GM18868 (cell line): ENCODE measurements around the gene ADO.

Source experiments
- ATAC-seq: cut with Tn5 transposase; IDR thresholded peaks from one replicate; pipeline ENCODE4 v1.9.1; 2021; ENCODE audit warnings: mild to moderate bottlenecking, moderate library complexity; ENCODE audit not compliant: unreplicated experiment

ADO gene

DNA sequence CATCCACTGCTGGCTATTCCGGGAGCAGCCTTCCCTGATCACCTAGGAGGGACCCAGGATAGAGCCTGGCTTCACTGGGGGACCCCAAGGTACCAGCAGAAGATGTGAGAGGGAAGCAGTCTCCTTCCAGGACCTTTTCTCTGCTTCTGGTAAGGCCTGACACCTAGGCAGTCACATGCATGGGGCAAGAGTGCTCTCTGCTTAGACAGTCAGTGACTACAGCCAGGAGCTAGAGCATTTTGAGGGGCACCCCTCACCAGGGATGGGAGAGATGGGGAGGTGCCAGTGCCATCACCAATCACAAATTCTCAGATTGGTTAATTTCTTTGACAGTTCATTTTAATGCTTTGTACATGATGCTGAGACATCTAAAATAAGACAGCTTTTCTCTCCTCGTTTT, 13.9 kb upstream of the ADO start:
- no peak for ATAC-seq

DNA sequence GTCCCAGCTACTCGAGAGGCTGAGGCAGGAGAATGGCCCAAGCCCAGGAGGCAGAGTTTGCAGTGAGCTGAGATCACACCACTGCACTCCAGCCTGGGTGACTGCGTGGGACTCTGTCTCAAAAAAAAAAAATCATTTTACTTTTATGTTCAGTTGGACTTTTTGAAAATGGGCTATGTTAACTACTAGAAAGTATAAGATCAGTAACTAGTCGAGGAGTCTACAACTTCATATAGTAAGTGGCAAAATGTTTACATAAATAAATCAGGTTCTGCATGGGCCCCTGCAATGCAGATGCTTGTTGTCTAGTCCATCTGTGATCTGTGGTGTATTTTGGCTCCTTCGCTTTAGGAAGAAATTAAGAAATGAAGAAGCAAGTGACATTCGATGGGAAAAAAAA, 12.3 kb upstream of the ADO start:
- no peak for ATAC-seq

GRCh38 chr10:62794306-62794705, 10.2 kb upstream of the ADO start:
- no peak for ATAC-seq

GRCh38 chr10:62795100-62795499, 9.4 kb upstream of the ADO start:
- no peak for ATAC-seq

- no peak for ATAC-seq
Observed at GRCh38 chr10:62795762-62796161, 8.8 kb upstream of the ADO start.

DNA sequence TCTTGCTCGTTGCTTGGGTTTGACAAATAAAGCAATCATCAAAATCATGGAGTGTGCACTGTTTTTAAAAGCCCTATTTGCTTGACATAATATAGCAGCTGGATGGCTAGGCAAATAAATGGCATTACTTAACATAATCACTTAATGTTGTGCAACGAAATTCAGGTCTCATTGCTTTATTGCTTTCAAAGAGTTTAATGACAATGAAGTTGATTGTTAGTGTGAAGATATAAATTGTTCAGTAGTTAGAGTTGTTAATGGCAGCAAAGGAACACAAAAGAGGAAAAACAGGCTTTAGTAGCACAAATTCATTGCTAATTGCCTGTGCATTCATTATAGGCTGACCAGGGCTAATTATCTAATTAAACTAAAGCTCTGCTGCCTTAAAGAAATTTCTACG, 7.6 kb upstream of the ADO start:
- ATAC-seq: no peak

DNA sequence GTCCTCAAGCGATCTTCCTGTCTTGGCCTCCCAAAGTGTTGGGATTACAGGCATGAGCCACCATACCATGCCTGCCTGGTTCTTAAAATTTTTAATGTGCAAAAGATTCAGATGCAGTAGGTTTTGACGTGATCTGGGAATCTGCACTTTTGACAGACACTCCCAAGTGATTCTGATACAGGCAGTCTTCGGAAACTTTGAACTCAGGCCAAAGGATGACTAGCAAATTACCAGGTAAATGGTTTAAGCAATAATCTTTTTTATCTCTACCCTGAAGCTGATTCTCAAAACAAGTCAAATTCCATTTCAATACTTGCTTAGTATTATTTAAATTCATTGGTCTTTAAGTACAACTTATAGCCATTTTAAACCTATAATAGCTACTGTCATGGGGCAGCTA, 2.6 kb upstream of the ADO start:
- no peak for ATAC-seq

DNA sequence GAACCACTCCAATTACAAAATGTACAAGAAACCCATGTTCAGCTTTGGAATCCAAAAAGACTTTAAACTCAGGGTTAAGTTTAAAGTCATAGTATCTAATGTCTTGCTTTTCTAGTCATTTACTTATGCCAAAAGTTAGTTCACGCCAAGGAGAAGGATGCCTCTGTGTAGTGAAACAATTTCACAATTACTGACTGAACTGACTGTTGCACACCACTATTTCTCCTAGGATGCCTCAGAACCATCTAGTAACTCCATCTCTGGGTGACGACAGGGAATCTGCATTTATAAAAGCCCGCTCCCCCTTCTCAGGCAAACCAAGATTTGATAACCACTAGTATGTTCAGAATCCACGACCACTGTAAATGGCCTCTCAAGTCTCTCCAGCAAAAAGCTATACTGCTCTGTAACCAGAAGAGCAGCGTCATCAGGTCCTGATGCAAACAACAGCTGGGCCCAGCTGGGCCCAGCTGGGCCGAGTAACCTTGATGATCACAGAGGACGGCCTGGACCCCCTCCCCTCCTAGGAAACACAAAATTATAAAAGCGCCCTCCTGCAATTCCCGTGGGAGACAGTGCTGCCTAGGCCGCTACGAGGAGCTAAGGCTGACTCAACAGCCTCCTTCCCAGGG, 680 bp upstream of the ADO start:
- no peak for ATAC-seq

DNA sequence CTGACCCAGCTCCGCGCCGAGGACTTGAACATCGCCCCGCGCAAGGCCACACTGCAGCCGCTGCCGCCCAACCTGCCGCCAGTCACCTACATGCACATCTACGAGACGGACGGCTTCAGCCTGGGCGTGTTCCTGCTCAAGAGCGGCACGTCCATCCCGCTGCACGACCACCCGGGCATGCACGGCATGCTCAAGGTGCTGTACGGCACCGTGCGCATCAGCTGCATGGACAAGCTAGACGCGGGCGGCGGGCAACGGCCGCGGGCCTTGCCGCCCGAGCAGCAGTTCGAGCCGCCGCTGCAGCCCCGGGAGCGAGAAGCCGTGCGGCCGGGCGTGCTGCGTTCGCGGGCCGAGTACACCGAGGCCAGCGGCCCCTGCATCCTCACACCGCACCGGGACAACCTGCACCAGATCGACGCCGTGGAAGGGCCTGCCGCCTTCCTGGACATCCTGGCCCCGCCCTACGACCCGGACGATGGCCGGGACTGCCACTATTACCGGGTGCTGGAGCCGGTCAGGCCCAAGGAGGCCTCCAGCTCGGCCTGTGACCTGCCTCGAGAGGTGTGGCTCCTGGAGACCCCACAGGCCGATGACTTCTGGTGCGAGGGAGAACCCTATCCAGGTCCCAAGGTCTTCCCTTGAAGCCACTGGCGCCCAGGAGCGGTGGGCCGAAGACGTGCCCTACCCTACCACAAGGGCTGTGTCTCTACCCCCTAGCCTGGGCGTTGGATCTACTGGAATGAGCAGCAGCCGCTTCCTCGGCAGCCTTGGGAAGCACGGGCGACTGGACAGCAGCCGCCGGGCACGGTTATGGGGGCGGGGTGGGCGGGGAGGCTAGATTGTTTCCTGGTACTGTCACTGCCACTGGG, 945 bp downstream of the ADO start:
- ATAC-seq: peak; percentile 1

GRCh38 chr10:62806251-62806650, 1.7 kb downstream of the ADO start:
- no peak for ATAC-seq

GRCh38 chr10:62810156-62810902, 5.8 kb downstream of the ADO start:
- ATAC-seq: no peak

GRCh38 chr10:62811159-62811875, 6.8 kb downstream of the ADO start:
- ATAC-seq: peak; percentile 57

- ATAC-seq: no peak
Observed at GRCh38 chr10:62812672-62813439, 8.3 kb downstream of the ADO start.

- no peak for ATAC-seq
Observed at GRCh38 chr10:62813453-62813852, 8.9 kb downstream of the ADO start.

DNA sequence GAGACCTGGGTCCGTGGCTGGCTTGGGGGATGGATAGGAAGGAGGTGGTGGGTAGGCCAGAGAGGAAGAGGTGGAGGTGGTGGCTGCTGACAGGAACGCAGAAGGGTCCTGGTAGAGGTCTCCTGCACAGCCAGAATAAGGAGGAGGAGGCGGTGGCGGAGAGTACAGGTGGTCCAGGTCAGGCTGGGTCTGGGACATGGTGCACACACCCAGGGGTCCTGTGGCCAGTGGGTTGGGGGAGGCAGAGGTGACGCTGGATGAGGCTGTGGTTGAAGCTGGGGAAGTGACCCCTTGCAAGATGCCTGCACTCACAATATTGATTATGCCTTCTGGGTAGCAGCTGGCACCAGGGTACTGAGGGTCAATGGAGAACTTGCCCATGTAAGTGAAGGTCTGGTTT, 9.5 kb downstream of the ADO start:
- ATAC-seq: no peak

DNA sequence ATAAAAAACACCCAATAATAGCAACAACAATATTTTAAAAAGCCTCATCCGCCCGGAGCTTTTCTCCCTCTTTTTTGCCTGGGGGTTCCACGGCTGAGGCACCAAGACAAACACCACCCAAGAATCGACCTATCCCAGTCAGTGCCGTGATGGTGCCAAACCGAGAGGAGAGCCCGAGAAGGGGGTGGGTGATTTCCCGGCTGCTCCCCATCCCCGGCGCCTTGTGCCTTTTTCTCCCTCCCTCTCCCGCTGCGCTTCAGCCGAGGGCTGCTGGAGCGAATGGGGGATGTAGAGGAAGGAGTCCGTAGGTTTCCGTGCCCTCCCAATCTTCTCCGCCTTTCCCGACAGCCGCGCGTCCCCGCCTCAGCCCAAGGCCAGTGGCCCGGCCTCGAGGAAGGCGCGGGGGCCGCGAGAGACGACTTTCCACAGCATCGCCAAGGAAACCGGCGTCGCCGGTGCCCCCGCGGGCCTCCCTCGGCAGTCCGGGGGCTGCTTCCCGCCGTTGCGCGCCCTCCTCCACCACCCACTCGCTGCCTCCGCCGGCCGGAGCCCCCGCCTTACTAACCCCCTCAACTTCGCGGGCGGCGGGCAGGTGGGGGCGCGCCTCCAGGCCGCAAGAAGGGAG, 10.3 kb downstream of the ADO start:
- no peak for ATAC-seq

- no peak for ATAC-seq
Observed at GRCh38 chr10:62815381-62816075, 11.0 kb downstream of the ADO start.

DNA sequence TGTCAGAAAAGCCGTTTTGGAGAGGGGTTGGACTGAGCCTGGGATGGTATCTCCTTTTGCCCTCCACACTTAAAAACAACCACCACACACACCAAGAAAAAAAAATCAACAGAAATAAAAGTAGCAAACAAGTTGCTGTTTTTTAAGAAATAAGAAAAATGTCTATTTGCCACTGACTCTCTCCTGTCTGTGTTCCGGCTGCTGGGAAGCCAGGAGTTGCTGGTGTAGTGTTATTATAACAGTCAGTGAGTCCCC, 11.5 kb downstream of the ADO start:
- no peak for ATAC-seq

- ATAC-seq: peak; percentile 72
Observed at GRCh38 chr10:62816331-62817120, 12.0 kb downstream of the ADO start, which contains the start of gene EGR2. EGR2 (minus strand) TSS chr10:62816366; CDS start chr10:62816029, 337 bp downstream.
